ELF-1 (cell line): ENCODE measurements around the gene TIMP2.
A peak's percentile ranks its signal among the peaks of the same experiment; 100 is the strongest.

ENCODE experiments used
- DNase-seq: peaks from one replicate; pipeline ENCODE4 v3.0.0-alpha.2; 2016; ENCODE audit warnings: low read depth, low spot score

TIMP2 gene

DNA sequence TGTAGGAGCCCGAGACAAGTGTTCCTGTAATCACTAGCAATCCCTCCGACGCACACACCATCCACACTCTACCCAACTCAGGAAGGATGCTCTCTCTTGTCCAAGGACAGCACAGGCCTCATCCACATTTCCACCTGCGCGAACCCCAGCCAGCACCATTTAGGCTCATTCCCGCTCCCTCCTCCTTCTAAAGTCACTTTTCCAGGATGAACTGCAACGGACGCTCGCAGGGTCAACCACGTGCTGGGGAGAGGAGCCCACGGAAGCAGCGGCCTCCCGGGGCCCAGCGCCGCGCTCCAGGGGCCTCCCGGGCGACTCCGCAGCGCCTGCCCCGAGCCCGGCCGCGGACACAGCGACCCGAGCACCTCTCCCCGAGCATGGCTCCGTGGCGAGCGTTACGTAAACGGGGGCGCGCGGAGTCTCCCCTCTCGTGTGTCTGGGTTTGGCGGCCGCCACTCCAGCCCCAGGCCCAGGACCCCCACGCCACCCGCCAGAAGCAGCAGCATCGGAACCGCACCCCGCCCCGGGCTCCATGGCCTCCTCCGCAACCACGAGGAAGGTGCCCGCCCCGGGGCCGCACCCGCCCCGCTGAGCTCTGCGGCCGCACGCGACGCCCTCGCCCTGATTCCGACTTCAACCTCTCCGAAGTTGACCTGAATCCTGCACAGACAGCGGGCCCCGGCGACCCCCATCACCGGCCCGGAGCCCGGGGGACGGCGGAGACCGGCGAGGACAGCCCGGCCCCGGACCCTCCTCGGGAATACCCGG is 85.2 kb downstream of the TIMP2 start:
- peak; percentile 53 for DNase-seq

DNA sequence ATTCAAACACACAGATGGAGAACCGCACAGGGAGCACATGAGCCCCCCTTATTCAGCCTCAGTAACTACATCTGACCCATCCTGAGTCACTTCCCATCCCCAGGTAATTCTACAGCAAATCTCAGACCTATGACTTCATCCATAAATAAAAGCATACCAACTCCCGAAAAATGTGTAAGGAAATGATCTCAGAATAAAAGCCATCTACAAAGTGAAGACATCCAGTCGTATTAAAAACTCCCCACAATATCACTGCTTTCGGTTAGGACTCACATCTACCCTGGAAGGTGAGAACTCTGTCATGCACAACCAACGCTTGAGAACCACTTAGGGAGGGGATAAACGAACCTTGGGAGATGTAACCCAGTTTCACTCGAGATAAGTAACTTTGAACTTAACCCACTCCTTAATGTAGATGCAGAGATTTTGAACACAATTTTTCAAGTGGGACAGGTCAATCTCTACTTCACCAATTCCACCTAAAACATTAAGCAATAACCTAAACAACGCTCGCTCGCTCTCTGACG is 85.9 kb downstream of the TIMP2 start:
- no peak for DNase-seq

DNA sequence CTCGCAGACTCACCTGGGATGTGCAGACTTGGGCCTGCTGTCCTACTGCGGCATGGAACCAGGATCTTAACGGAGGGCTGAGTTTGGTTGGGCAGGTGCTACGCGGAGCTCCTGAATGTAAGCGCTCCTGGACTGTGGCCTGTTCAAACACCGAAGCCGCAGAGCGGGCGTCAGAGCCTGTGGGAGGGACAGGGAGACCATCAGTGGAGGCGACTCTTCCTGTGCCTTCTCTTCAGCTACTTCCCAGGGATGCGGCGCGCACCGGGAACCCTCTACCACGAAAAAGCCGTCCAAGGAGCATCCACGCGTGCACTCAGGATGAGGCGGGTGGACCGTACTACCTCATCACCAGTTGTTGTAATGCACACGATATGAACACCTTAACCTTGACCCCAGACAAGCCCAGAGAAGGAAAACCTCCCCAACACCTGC is 86.6 kb downstream of the TIMP2 start:
- peak; percentile 45 for DNase-seq

DNA sequence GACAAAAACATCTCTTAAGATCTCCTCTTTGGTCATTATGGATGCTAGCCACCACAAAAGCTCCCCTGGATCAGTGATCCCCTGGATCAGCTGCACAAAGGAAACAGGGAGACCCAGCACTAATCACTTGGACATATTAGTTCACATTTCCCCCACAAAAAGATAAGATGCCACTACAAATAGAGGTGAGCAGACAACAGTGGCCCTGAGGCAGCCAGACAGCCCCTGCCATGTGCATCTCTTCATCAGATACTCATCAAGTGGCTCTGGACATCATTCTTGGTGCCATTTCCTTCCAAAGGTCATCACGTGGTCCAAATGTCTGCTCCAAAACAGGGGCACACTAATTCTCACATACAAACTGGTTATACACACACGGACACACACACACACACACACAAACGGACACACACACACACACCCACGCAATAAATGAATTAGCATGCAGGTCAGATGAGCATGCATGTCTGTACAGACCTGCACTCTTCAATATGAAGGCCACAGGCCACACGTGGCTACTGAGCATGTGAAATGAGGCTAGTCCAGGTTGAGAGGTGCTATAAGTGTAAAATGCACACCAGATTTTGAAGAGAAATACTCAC is 88.7 kb downstream of the TIMP2 start:
- no peak for DNase-seq

DNA sequence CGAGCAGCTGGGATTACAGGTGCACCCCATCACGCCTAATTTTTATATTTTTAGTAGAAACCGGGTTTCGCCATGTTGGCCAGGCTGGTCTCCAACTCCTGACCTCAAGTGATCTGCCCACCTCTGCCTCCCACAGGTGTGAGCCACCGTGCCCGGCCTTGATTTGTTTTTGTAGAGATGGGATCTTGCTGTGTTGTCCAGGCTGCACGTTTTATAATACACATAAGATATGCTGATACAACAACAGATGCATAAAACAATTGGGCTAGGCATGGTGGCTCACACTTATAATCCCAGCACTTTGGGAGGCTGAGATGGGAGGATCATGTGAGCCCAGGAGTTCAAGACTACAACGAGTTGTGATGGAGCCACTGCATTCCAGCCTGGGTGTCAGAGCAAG is 90.6 kb downstream of the TIMP2 start:
- DNase-seq, result no peak

DNA sequence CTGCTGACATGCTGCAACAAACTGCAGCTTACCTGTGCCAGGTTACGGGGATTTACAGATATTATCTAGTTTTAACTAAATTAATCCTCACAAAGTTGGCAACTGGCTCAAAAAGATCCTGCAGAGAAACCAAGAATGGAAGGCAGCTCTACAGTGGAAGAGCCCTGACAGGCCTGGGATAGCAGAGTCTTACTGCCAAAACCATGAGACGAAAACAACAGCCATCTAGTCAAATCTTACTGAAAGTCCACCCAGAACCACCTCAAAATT is 92.7 kb downstream of the TIMP2 start:
- DNase-seq, result no peak

DNA sequence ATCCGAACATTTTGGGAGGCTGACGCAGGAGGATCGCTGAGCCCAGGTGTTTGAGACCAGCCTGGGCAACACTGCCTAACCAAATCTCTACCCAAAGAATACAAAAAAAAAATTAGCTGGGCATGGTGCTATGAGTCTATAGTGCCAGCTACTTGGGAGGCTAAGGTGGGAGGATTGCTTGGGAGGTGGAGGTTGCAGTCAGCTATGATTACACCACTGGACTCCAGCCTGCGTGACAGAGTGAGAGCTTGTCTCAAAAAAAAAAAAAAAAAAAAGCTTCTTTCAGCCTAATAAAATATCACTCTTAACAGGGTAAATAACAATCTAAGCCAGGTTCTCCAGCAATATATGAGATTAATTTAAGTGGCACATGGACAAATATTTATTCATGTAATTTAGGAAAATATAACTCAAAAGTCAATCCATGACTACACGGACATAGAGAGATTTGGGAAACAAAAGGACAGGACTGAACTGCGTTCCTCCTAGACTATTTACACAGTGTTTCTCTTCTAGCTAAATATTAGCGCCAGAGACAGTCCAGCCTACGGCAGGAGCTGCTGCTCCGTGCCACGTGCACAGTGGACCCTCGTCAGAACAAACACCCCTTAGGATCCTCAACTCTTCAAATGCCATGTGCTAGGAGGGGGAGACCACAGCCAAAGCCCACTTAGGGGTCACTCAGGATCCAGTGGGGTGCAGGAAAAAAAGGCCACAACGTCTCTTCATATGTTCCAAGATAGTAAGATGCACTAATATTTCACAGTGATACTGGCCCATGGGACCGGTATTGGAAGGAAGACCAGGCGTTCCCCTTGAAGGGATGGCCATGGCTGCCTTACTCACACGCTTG is 93.3 kb downstream of the TIMP2 start:
- no peak for DNase-seq

DNA sequence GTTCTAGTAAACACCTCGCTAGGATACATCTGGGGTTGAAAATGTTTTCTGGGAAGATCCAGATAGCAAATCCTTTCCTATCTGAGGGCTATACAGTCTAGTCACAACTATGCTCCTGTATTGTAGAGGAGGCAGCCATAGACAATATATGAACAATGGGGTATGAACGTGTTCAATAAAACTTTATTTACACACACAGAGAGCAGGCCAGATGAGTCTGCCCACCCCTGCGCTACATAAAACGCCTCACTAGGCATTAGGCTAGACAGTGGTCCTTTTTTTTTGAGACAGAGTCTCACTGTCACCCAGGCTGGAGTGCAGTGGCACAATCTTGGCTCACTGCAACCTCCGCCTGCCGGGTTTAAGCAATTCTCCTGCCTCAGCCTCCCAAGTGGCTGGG is 95.7 kb downstream of the TIMP2 start:
- no peak for DNase-seq

DNA sequence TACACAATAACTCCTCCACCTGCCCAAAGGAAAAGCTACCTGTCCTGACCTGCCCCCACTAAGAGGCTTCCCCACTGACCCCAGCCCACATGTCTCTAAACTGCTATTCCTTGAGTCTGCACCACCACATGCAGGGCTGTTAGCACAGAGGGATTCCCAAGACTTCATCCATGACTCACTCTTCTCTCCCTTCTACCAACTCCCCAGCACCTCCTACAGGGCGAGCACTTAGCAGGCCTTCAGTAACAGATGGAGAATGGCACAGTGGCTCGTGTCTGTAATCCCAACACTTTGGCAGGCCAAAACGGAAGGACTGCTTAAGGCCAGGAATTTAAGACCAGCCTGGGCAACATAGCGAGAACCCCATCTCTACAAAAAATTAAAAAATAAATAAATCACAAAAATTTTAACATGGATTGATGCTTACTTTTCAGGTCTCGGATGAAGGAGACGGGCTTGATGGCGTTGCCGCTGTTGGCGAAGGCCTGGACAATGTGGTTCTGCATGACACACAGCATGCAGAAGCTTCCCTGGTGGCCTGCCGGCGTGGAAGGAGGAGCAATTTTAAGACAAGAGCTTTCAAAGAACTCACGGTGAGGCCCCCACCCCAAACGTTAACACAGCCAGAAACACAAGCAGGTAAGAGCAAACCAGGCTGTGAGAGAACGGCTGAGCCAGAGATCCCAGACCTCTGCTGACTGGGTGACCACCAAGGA is 96.6 kb downstream of the TIMP2 start:
- DNase-seq, result peak; percentile 27

DNA sequence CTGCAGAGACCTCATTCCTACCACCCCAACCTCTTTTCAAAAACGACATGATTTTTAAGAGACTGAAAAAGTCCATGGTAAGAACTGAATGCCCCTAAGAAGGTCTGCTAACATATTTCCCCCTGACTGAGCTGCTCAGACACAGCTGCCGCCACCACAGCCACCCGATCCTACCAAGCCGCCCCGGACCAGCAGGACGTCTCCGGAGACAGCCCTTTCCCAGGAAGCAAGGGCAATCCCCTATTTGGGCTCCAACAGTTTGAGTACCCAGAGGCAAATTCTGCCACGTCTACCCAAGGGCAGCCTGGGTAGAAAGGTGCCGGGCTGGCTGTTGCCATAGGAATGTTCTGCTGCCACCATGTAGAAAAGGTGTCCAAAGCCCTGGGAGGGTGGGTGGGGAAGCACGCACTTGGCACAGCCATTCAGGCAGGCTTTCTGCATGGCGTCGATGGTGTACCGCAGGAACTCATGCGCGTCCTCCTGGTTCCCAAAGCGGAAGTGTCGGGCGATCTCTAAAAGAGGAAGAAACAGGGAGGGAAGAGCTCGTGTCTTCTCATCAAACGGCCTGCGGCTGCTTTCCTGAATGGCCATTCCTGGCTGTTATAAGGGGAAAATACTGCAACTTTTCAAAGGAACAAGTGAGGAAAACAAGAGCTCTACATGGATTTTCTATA is 98.2 kb downstream of the TIMP2 start:
- DNase-seq, result no peak

DNA sequence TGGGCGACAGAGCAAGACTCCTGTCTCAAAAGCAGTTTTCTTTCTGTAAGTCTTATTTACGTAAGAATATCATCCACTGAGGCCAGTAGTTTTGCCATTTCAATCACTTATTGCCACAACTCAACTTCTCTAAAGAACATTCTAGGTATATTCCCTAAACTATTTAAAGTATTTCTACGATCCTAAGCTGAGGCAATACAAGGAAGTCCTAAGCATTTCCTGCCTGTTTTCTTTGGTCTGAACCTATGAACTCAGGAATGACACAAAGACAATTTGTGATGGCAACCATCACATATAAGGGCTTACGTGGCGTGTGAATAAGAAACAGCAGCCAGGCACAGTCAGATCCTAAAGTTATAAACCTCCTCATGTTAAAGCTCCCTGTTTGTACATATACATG is 98.8 kb downstream of the TIMP2 start:
- no peak for DNase-seq

DNA sequence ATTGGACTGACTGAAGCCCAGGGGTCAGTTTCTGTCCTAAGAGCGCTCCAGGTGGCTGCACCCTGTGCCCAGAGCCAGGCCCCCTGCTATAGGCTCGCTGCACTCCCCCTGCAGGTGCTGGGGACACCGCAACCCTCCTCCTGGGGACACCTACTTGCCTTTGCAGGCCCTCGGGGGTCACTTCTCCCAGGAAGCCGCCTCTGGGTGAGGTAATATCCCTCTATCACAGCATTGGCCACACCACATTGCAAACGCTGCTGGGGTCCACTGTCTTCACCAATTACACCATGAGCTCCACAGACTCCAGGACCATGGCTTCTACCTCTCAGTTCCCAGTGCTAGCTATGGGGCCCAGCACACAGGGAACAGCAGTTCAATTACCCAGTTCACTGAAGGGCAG is 99.5 kb downstream of the TIMP2 start:
- DNase-seq, result no peak

DNA sequence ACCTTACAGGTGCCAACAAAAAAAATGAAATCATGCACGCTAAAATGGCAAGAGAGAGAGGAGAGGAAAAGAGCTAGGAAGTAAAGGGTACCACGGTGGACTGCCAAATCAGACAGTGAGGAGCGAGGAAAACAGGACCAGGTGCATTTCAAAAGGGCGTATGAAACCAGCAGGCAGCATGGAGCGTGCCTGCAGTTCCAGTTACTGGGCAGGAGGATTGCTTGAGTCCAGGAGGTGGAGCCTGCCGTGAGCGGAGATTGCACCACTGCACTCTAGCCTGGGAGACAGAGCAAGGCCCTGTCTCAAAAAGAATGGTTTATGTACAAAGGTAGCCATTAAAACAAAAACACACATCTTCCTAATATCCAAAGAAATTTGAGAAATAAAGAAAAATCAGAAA is 100.9 kb downstream of the TIMP2 start:
- DNase-seq, result no peak

DNA sequence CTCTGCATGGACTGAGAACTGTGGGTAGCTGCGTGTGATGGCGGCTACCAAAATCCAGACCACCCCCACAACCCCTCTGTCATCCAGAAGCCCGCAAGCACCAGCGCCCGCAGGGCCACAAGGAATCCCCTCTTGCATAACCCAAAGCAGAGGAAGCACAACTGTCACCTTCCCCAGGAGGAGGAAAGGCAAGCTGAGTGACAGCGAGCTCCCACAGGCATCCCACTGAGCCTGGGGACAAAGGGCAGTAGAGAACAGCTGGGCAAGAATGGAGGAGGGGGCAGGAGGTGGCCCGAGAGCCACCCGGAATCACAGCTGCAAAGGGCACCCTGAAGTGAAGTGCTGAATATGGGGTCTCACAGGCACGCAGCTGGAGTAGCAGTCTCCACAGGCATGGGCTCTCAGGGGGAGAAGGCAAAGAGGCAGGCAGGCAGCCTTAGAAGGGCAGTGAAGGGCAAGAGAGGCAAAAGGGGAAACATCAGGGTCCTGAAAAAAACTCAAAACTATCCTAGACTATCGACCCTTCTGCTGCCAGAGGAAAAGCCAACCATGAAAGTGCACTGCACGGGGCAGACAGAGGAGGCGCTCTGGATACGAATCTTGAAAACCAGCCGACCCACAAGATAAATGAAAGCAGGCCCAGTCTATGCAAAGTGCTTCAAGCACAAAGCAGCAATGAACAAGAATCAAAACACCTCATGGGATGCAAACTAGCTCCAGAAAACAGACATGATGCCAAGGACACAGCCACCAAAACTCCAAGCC is 101.7 kb downstream of the TIMP2 start:
- DNase-seq, result no peak

DNA sequence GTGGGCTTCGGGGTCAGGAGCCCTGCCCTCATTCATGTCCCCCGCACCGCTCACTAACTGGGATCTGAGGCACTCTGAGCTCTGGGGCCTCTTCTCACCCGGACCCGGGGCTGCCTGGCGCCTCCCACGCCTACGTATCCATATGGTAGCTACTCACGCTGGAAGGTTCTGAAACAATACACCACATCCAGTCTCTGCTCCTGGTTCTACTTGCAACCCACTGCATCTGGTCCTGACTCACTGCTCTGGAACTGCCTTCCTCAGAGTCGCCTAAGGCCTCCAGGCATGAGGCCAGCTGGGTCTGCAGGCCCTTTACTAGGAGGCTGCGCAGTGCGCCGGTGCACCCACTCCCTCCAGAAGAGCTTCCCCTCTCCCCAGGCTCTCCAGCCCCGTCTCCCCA is 102.6 kb downstream of the TIMP2 start:
- no peak for DNase-seq

DNA sequence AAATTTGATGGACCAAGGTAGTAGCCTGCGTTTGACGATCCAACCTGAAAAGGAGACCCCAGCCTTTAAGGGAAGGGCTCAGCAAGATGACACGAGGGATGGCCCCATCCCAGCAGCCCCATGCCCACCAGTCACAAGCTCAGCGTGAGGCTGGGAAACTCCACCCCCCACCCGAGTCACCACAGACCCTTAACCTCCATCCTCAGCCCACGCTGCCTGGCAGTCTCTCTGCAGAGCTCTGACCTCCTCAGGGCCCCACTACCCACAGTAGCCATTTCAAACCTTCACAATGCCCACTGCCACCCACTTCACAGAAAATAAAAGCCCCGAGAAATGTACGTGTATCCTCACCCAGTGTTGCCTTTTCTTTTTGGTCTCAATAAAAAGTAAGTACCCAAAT is 103.2 kb downstream of the TIMP2 start:
- DNase-seq, result no peak

DNA sequence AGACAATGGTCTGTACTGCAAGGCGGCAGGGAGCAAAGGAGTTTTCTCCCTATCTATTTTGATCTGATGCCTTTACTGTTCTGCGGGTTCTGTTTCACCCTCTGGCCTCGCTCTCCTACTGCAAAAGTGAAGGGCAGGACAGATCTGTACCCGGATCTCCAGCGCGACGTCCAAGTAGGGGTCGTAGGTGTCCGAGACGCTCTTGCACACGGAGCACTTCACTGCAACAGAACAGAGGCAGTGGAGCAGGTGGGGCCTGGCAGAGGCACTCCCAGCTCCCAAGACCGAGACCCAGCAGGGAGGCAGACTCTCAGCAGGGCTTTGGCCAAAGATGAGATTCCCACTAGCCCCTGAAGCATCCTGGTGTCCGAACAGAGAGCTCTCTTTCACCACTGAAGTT is 104.3 kb downstream of the TIMP2 start:
- no peak for DNase-seq

DNA sequence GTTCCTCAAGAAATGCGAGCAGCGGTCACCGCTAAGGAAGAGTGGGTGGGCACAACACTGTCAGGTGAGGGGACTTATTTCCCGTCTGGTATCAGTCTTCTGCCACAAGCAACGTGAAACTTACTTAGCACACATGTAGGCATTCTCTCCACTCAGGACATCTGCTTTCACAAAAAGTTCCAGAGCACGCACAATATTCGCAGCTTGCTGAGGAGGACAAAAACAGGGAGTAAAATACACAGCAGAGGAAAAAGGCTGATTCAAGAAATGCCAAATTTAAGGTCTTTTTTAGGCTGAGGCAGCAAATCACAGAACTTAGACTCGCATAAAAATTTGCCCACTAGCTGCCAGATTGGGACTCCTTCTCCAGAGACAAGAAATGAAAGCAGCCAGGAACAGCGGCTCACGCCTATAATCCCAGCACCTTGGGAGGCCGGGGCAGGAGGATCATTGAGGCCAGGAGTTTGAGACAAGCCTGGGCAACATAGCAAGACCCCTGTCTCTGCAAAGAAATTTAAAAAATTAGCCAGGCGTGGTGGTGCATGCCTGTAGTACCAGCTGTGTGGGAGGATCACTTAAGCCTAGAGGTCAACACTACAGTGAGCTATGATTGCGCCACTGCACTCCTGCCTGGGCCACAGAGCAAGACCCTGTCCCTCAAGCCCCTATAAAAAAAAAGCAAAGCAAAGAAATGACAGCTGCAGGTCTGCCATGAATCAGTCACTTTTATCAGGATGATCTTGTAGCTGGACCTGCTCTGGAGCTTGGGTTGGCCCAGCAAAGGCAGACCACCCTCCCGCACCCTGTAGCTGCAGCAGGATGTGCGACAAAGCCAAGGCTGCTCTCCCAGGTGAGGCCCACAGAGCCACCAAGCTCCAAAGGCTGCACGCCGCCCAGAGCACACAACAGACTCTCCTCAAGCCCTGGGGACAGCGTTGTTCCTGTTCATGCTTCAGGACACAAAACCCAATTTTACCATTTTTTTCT is 105.1 kb downstream of the TIMP2 start:
- no peak for DNase-seq

DNA sequence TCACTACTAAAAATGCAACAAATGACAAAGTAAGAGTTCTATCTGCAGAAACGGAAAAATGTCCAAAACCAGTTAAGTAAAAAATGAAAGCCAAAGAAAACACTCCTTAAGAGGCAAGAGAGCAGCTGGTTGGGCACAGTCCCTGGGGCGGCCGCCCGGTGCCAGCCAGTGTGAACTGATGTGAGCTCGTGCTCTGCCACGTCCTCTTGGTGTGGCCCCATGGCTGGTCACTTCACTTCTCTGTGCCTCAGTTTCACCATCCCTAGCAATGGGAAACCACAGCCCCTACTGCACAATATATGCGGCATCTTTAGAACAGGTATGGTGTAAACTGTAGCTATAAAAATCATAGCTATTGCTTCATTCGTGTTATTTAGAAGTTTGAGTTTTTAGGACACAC is 105.8 kb downstream of the TIMP2 start:
- DNase-seq, result no peak
